ENCODE results near the gene SPTBN1.
A peak's percentile ranks its signal among the peaks of the same experiment; 100 is the strongest.
"Not testable (repeated sequence)": the region's sequence is repeated elsewhere in the genome, so short reads cannot be mapped to it uniquely, and the experiment has no call there.

The SPTBN1 gene

GRCh38 chr2:54691445-54692135 is 235.5 kb downstream of the SPTBN1 start:
- Histone ChIP-seq H3K9me3 (no peaks in the 10 kb centered on the region), H3K4me1 (no peaks in the 10 kb centered on the region), H3K4me3 (no peak overlapping the region), H3K36me3 (replicated peaks) (no peaks in the 10 kb centered on the region), H3K27me3 (ENCODE audit: low read depth) (no peaks in the 10 kb centered on the region)
- in situ Hi-C loops (cut with MboI; ENCODE audit: low sequenced_read_pairs): no loop called here
- no peak for DNase-seq (ENCODE audit: low spot score in 2 of 2)

DNA sequence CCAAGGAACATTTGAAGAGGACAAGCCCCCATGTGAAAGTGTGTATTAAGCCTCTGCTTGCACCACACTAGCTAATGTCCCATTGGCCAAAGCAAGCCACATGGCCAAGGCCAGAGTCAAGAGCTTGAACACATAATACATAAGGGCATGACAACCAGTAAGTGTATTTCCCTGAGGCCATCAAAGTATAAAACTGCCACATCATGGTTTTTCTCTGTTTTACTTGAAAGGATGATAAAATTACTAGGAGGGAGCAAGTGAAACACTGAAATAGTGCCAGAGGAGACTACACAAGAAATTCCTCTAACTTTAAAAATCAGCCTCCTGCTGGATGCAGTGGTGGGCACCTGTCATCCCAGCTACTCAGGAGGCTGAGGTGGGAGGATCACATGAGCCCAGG is 236.4 kb downstream of the SPTBN1 start:
- no peaks in the 10 kb centered on the region for H3K27me3 ChIP-seq (ENCODE audit: low read depth)
- no peak overlapping the region for H3K4me3 ChIP-seq
- no peak for DNase-seq (ENCODE audit: low spot score in 2 of 2)
- H3K36me3 ChIP-seq (replicated peaks): no peaks in the 10 kb centered on the region
- H3K4me1 ChIP-seq: no peaks in the 10 kb centered on the region
- in situ Hi-C loops (cut with MboI; ENCODE audit: low sequenced_read_pairs): no loop called here
- H3K9me3 ChIP-seq: no peaks in the 10 kb centered on the region

GRCh38 chr2:54695378-54695777 is 239.3 kb downstream of the SPTBN1 start:
- no peak for DNase-seq (ENCODE audit: low spot score in 2 of 2)
- H3K4me1 ChIP-seq: no peaks in the 10 kb centered on the region
- H3K4me3 ChIP-seq: no peak overlapping the region
- H3K9me3 ChIP-seq: no peaks in the 10 kb centered on the region
- no peaks in the 10 kb centered on the region for H3K27me3 ChIP-seq (ENCODE audit: low read depth)
- H3K36me3 ChIP-seq (replicated peaks): no peaks in the 10 kb centered on the region
- in situ Hi-C loops (cut with MboI; ENCODE audit: low sequenced_read_pairs): no loop called here

DNA sequence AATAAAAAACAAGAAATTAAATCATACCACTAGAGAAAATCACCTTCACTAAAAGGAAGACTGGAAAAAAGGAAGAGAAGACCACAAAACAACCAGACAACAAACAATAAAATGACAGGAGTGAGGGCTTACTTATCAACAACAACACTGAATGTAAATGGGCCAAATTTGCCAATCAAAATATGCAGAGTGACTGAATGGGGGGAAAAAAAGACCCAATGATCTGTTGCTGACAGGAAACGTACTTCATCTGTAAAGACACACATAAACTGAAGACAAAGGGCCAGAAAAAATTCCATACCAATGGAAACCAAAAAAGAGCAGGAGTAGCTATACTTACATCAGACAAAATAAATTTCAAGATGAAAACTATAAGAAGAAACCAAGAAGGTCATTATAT is 241.8 kb downstream of the SPTBN1 start:
- Histone ChIP-seq H3K36me3 (replicated peaks) (no peaks in the 10 kb centered on the region), H3K4me3 (no peak overlapping the region), H3K27me3 (ENCODE audit: low read depth) (no peaks in the 10 kb centered on the region), H3K4me1 (no peaks in the 10 kb centered on the region), H3K9me3 (no peaks in the 10 kb centered on the region)
- no peak for DNase-seq (ENCODE audit: low spot score in 2 of 2)
- in situ Hi-C loops (cut with MboI; ENCODE audit: low sequenced_read_pairs): no loop called here

DNA sequence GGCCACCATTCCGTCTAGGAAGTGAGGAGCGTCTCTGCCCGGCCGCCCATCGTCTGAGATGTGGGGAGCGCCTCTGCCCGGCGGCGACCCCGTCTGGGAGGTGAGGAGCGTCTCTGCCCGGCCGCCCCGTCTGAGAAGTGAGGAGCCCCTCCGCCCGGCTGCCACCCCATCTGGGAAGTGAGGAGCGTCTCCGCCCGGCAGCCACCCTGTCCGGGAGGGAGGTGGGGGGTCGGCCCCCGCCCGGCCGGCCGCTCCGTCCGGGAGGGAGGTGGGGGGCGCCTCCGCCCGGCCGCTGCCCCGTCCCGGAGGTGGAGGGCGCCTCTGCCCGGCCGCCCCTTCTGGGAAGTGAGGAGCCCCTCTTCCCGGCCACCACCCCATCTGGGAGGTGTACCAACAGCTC is 242.8 kb downstream of the SPTBN1 start:
- H3K36me3 ChIP-seq (replicated peaks); H3K4me1 ChIP-seq; H3K4me3 ChIP-seq; H3K9me3 ChIP-seq; DNase-seq (ENCODE audit: low spot score in 2 of 2); in situ Hi-C loops (cut with MboI; ENCODE audit: low sequenced_read_pairs); H3K27me3 ChIP-seq (ENCODE audit: low read depth): not testable (repeated sequence)

DNA sequence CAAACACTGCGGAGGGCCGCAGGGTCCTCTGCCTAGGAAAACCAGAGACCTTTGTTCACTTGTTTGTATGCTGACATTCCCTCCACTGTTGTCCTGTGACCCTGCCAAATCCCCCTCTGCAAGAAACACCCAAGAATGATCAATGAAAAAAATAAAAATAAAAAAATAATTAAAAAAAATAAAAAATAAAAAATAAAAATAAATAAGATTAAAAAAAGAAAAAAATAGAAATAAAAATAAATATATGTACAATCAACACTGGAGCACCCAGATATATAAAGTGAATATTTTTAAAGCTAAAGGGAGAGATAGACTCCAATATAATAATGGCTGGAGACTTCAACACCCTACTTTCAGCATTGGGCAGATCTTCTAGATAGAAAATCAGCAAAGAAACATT is 243.5 kb downstream of the SPTBN1 start:
- in situ Hi-C loops (cut with MboI; ENCODE audit: low sequenced_read_pairs): loop anchor here (10.0 kb wide), 1 partner anchor 585 kb away; the partner anchor contains the start of gene ACYP2
- no peaks in the 10 kb centered on the region for H3K9me3 ChIP-seq
- no peak for DNase-seq (ENCODE audit: low spot score in 2 of 2)
- no peaks in the 10 kb centered on the region for H3K36me3 ChIP-seq (replicated peaks)
- H3K27me3 ChIP-seq (ENCODE audit: low read depth): no peaks in the 10 kb centered on the region
- H3K4me1 ChIP-seq: no peaks in the 10 kb centered on the region
- H3K4me3 ChIP-seq: no peak overlapping the region

- H3K27me3 ChIP-seq (ENCODE audit: low read depth): no peaks in the 10 kb centered on the region
- DNase-seq (ENCODE audit: low spot score in 2 of 2): no peak
- in situ Hi-C loops (cut with MboI; ENCODE audit: low sequenced_read_pairs): loop anchor here (10.0 kb wide), 1 partner anchor 586 kb away; the partner anchor contains the start of gene ACYP2
Observed at GRCh38 chr2:54701029-54701428, 244.9 kb downstream of the SPTBN1 start.

GRCh38 chr2:54704238-54704637 is 248.1 kb downstream of the SPTBN1 start:
- Histone ChIP-seq H3K4me3 (no peak overlapping the region), H3K36me3 (replicated peaks) (no peaks in the 10 kb centered on the region), H3K4me1 (no peaks in the 10 kb centered on the region), H3K9me3 (no peaks in the 10 kb centered on the region), H3K27me3 (ENCODE audit: low read depth) (no peaks in the 10 kb centered on the region)
- DNase-seq (ENCODE audit: low spot score in 2 of 2): no peak
- in situ Hi-C loops (cut with MboI; ENCODE audit: low sequenced_read_pairs): loop anchor here (10.0 kb wide), 1 partner anchor 589 kb away; the partner anchor contains the start of gene ACYP2

More at GRCh38 chr2:54701029-54701428, 244.9 kb downstream of the SPTBN1 start:
- Histone ChIP-seq H3K4me3 (no peak overlapping the region), H3K4me1 (no peaks in the 10 kb centered on the region), H3K36me3 (replicated peaks) (no peaks in the 10 kb centered on the region), H3K9me3 (no peaks in the 10 kb centered on the region)

GRCh38 chr2:54704688-54705605 is 248.8 kb downstream of the SPTBN1 start:
- Histone ChIP-seq H3K4me3 (no peak overlapping the region), H3K9me3 (no peaks in the 10 kb centered on the region), H3K36me3 (replicated peaks) (no peaks in the 10 kb centered on the region), H3K4me1 (no peaks in the 10 kb centered on the region), H3K27me3 (ENCODE audit: low read depth) (no peaks in the 10 kb centered on the region)
- peak in 1 of 2 experiments; percentile 45 for DNase-seq (ENCODE audit: low spot score in 2 of 2)
- in situ Hi-C loops (cut with MboI; ENCODE audit: low sequenced_read_pairs): loop anchor here (10.0 kb wide), 1 partner anchor 590 kb away; the partner anchor contains the start of gene ACYP2

GRCh38 chr2:54706622-54707021 is 250.5 kb downstream of the SPTBN1 start:
- in situ Hi-C loops (cut with MboI; ENCODE audit: low sequenced_read_pairs): loop anchor here (10.0 kb wide), 1 partner anchor 592 kb away; the partner anchor contains the start of gene ACYP2
- H3K9me3 ChIP-seq: no peaks in the 10 kb centered on the region

DNA sequence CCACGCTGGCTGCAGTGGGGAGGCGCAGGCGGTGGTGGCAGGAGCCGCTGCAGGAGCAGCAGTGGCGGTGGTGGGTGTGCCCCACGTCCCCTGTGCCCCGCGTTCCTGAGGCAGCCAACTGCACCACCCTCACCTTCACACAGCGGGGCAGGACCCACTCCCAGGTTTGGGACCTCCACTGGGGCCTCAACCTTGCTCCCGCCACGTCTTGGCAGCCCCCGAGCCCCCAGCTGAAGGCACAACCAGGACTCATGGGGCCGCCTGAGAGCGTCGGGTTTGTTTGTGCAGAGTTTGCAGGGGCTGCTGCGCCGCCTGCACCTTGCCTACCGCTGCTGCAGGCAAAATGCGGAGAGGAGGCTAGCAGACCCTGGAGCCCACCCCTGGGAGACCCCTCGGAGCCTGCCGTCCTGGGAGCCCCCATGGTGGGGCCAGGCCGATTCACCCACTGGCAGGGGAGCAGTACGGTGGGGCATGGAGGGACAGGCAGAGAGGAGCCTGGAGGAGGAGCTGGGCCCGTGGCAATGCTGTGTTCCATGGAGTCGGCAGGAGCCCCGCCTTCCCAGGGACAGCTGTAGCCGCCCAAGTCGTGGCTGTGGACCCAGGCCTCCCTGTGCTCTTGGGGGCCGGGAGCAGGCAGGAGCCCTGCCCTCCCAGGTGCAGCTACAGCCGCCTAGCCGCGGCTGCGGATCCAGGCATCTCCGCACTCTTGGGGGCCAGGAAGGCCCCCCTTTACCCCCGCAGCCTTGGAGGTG is 252.6 kb downstream of the SPTBN1 start:
- no peaks in the 10 kb centered on the region for H3K36me3 ChIP-seq (replicated peaks)
- H3K4me3 ChIP-seq: no peak overlapping the region
- in situ Hi-C loops (cut with MboI; ENCODE audit: low sequenced_read_pairs): loop anchor here (10.0 kb wide), 1 partner anchor 594 kb away; the partner anchor contains the start of gene ACYP2
- H3K27me3 ChIP-seq (ENCODE audit: low read depth): no peaks in the 10 kb centered on the region
- no peaks in the 10 kb centered on the region for H3K4me1 ChIP-seq
- no peak for DNase-seq (ENCODE audit: low spot score in 2 of 2)
- H3K9me3 ChIP-seq: no peaks in the 10 kb centered on the region

More at GRCh38 chr2:54706622-54707021, 250.5 kb downstream of the SPTBN1 start:
- Histone ChIP-seq H3K36me3 (replicated peaks) (no peaks in the 10 kb centered on the region), H3K4me3 (no peak overlapping the region), H3K4me1 (no peaks in the 10 kb centered on the region), H3K27me3 (ENCODE audit: low read depth) (no peaks in the 10 kb centered on the region)
- no peak for DNase-seq (ENCODE audit: low spot score in 2 of 2)

DNA sequence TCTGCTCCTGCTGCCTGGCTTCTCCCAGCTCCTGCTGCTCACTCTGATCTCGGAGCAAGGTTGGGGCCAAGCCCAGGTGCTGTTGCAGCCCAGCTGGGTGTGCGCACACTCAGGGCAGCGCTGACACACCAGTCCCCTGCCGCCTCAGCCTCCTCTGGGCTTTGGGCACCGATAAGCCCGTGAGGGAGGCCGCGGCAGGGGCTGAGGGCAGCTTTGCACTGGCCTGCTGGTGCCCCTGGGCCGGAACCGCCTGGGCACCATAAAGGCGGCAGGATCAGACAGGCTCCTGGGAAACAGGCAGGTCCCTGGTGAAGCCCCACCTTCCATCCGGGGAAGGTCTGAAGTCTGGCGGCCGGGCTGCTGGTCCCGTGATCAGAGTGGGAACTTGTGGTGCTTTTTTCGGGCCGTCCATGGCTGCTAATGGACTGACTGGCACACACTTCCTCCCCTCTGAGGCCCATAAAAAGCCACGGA is 253.2 kb downstream of the SPTBN1 start:
- no peaks in the 10 kb centered on the region for H3K27me3 ChIP-seq (ENCODE audit: low read depth)
- no peak overlapping the region for H3K4me3 ChIP-seq

GRCh38 chr2:54710216-54710615 is 254.1 kb downstream of the SPTBN1 start:
- peaks cover 8% of the 10 kb centered on the region for H3K4me1 ChIP-seq
- H3K4me3 ChIP-seq: no peak overlapping the region
- no peaks in the 10 kb centered on the region for H3K27me3 ChIP-seq (ENCODE audit: low read depth)
- no peaks in the 10 kb centered on the region for H3K36me3 ChIP-seq (replicated peaks)
- no peaks in the 10 kb centered on the region for H3K9me3 ChIP-seq
- in situ Hi-C loops (cut with MboI; ENCODE audit: low sequenced_read_pairs): no loop called here
- no peak for DNase-seq (ENCODE audit: low spot score in 2 of 2)

More for the DNA sequence above, 253.2 kb downstream of the SPTBN1 start:
- no peaks in the 10 kb centered on the region for H3K4me1 ChIP-seq
- no peak for DNase-seq (ENCODE audit: low spot score in 2 of 2)
- in situ Hi-C loops (cut with MboI; ENCODE audit: low sequenced_read_pairs): loop anchor here (10.0 kb wide), 1 partner anchor 595 kb away; the partner anchor contains the start of gene ACYP2
- no peaks in the 10 kb centered on the region for H3K9me3 ChIP-seq
- no peaks in the 10 kb centered on the region for H3K36me3 ChIP-seq (replicated peaks)

Measured in HAP-1 (cell line).